Heart right ventricle (tissue), 16 donors: ENCODE results near the gene GLMP. TPM values are rescaled to one million over a fixed set of nuclear protein-coding genes. Genes with fewer than 3 reads are reported as not detected.
A peak's percentile ranks its signal among the peaks of the same experiment; 100 is the strongest.

ENCODE experiments used
- ATAC-seq, 8 donors: fragments of 200-7000 bp; cut with Tn5 transposase; one replicate each; pipeline ENCODE4 v1.9.1; 2020; ENCODE audit warnings: mild to moderate bottlenecking in 8 of 8, moderate library complexity in 8 of 8, moderate number of reproducible peaks in 1 of 8
- DNase-seq, 2 donors: peaks; one replicate each; pipeline ENCODE4 v3.0.0-alpha.2; 2020
- H3K27ac ChIP-seq, 10 donors: fragments of 200-600 bp; sonication (generic) in 2 of 10; one replicate each; pipeline versions ENCODE4 v1.5.0 to v1.8.0; 2020 to 2022; ENCODE audit warnings: mild to moderate bottlenecking in 3 of 10
- H3K27me3 ChIP-seq, 7 donors: fragments of 200-600 bp; one replicate each; pipeline ENCODE4 v1.8.0; 2021 to 2022; ENCODE audit warnings: mild to moderate bottlenecking in 2 of 7
- H3K36me3 ChIP-seq, 9 donors: fragments of 200-600 bp; sonication (generic) in 1 of 9; one replicate each; pipeline versions ENCODE4 v1.5.0 to v1.8.0; 2020 to 2022; ENCODE audit warnings: mild to moderate bottlenecking in 2 of 9
- H3K4me1 ChIP-seq, 9 donors: fragments of 200-600 bp; sonication (generic) in 1 of 9; one replicate each; pipeline versions ENCODE4 v1.5.0 to v1.8.0; 2020 to 2022; ENCODE audit warnings: mild to moderate bottlenecking in 4 of 9
- H3K4me3 ChIP-seq, 10 donors: fragments of 200-600 bp; sonication (generic) in 2 of 10; one replicate each; pipeline versions ENCODE4 v1.5.0 to v1.8.0; 2020 to 2022; ENCODE audit warnings: mild to moderate bottlenecking in 7 of 10, moderate library complexity in 2 of 10
- H3K9me3 ChIP-seq, 11 donors: fragments of 200-600 bp in 10 of 11; sonication (generic) in 2 of 11; one replicate each; pipeline versions ENCODE4 v1.5.0 to v1.8.0; 2013 to 2022; ENCODE audit warnings: mild to moderate bottlenecking in 2 of 11, control low read depth in 1 of 11, moderate library complexity in 1 of 11
- CTCF ChIP-seq, 9 donors: fragments of 200-600 bp; sonication (generic) in 2 of 9; IDR thresholded peaks; one replicate each; pipeline versions ENCODE4 v1.5.0 to v1.8.0; 2021 to 2022; ENCODE audit warnings: antibody characterized with exemption in 9 of 9, mild to moderate bottlenecking in 5 of 9, moderate library complexity in 1 of 9
- WGBS, 2 donors: extraction: QIAGEN DNeasy Blood & Tissue Kit; methylation state at CpG; one replicate each; pipeline ENCODE4 v1.1.7; 2013; ENCODE audit warnings: inconsistent platforms in 1 of 2; 5-methylcytosine and 5-hydroxymethylcytosine counted together
- intact Hi-C, 10 donors: fragments of 100-400 bp; cut with DNase I; formaldehyde crosslinking; loops; one replicate each; pipeline versions ENCODE4 v1.11.1 to v1.14.2; 2022
- polyA plus RNA-seq, 2 donors: library from polyadenylated mRNA; stranded (reverse); fragments of 200-250 nt; gene quantifications; one replicate each; pipeline ENCODE4 v1.2.3, GENCODE V29; 2013
- total RNA-seq, 10 donors: library from RNA; stranded (reverse); fragmentation: NEBNext Ultra II Directional in 3 of 10; extraction: Animal tissue kit (Norgen Biotek cat#: 25700) in 3 of 10; gene quantifications; one replicate each; pipeline versions ENCODE4 v1.2.1 to v1.2.4, GENCODE V29; 2021 to 2023
- donor health status: Arrhythmogenic right ventricular cardiomyopathy.
- donor health status: ischemic (EF 13 %, LVEDD 7.1; RV severe dilation, severe dysfunction).
- donor health status: healthy with polysubstance abuse.
- donor health status: DM: no; HTN: yes; CAD: no.
- donor health status: DM: no; HTN: no; CAD: no.
- donor health status: ischemic (EF 25% LVEDD 6.9; RV normal size, moderate dysfunction).
- donor health status: ischemic (EF 25% LVEDD 5.7; RV mildly dilated, moderate dysfunction).
- donor health status: healthy.
- donor health status: DM: yes; HTN: yes; CAD: no.
- donor health status: Ischemic cardiomyopathy.
- donor health status: ischemic (EF 35%, LVEDD 5.7; RV mildly dilated, moderate dysfunction).
- donor health status: nonischemic (EF 11% LVEDD 7.7; RV severe dilation, severe dysfunction).
- donor health status: DM: yes; HTN: yes; CAD: no.
- donor health status: PGD.
- donor health status: ischemic (EF 29% LVEDD 5.4; RV normal size, mild dysfunction).
- donor health status: nonischemic (EF 23%, LVEDD 6.1; RV moderate dilation, normal function).

Gene GLMP
- total and polyA plus RNA-seq, 12 donors = 10.9 to 43.8 (median 14.2) TPM

- intact Hi-C loops = no loop called here
- Histone ChIP-seq H3K27me3 (peaks cover 0 to 23% (median 8%) of the 10 kb centered on the region in 7 donors), H3K4me1 (peaks cover 34 to 61% (median 47%) of the 10 kb centered on the region in 9 donors), H3K4me3 (no peak within 1 kb of the TSS), H3K36me3 (peaks cover 0 to 40% (median 26%) of the 10 kb centered on the region in 9 donors), H3K27ac (peak within 1 kb of the TSS in 1 of 10 donors; percentile 14), H3K9me3 (no peaks in the 10 kb centered on the region)
- DNase-seq (peak in 1 of 2 donors; percentile 50), ATAC-seq (peak; percentile 20 to 50 (median 34))
- WGBS, 2 donors = 50 to 54% methylated on average over 16 of the region's 16 CpGs
- TF ChIP-seq CTCF (IDR thresholded peaks at IDR 0.05) = peak in 1 of 9 donors; percentile 4
Measured at GRCh38 chr1:156247460-156248322, 47.8 kb downstream of the GLMP start, which contains the start of gene PAQR6. PAQR6 (minus strand) TSS chr1:156248056; CDS start chr1:156246731, 1,325 bp downstream.

GRCh38 chr1:156246781-156247459 lies 48.6 kb downstream of the GLMP start:
- Histone ChIP-seq H3K27me3 (peaks cover 0 to 23% (median 8%) of the 10 kb centered on the region in 7 donors), H3K27ac (no peak overlapping the region), H3K4me1 (peaks cover 29 to 53% (median 41%) of the 10 kb centered on the region in 9 donors), H3K4me3 (no peak overlapping the region), H3K9me3 (no peaks in the 10 kb centered on the region), H3K36me3 (peaks cover 0 to 39% (median 18%) of the 10 kb centered on the region in 9 donors)
- no peak for TF ChIP-seq CTCF (IDR thresholded peaks at IDR 0.05)
- DNase-seq = no peak
- WGBS, 2 donors = 51 to 55% methylated on average over 15 to 16 of the region's 16 CpGs
- intact Hi-C loops = no loop called here
- peak in 7 of 8 donors; percentile 8 to 43 (median 39) for ATAC-seq

GRCh38 chr1:156246241-156246780 lies 49.2 kb downstream of the GLMP start:
- DNase-seq = no peak
- peaks cover 0 to 39% (median 12%) of the 10 kb centered on the region in 9 donors for H3K36me3 ChIP-seq
- H3K27ac ChIP-seq = no peak overlapping the region
- intact Hi-C loops = no loop called here
- peaks cover 27 to 48% (median 40%) of the 10 kb centered on the region in 9 donors for H3K4me1 ChIP-seq
- peaks cover 0 to 23% (median 8%) of the 10 kb centered on the region in 7 donors for H3K27me3 ChIP-seq
- H3K4me3 ChIP-seq = peak overlapping the region in 3 of 10 donors; percentile 37 to 44 (median 40)
- TF ChIP-seq CTCF (IDR thresholded peaks at IDR 0.05) = no peak
- 51 to 53% methylated on average over 10 of the region's 10 CpGs for whole genome bisulfite sequencing, 2 donors
- ATAC-seq = no peak
- H3K9me3 ChIP-seq = no peaks in the 10 kb centered on the region
